HEK293 (cell line): ENCODE measurements around the gene TMOD1.

ENCODE experiments used
- CTCF ChIA-PET: fragments of 350-600 bp; formaldehyde crosslinking; extraction: SDS; loops from one replicate; lab custom pipeline; 2021; ENCODE audit warnings: antibody characterized with exemption; lab: Yijun Ruan, JAX
- POLR2A ChIA-PET: fragments of 300-600 bp; formaldehyde crosslinking; extraction: SDS; loops from one replicate; lab custom pipeline; 2020; ENCODE audit warnings: antibody characterized with exemption, inconsistent platforms; lab: Yijun Ruan, JAX
- H3K27ac ChIP-seq: fragments of 200-500 bp; sonication (Bioruptor generic); 2 replicates; pipeline ENCODE4 v1.5.1; 2014; ENCODE audit warnings: low read depth, low read length, control low read depth, inconsistent platforms; ENCODE audit errors: extremely low read depth
- H3K36me3 ChIP-seq, 2 experiments: fragments of 200-500 bp in 1 of 2; sonication (Bioruptor generic) in 1 of 2; 1 replicate in 1 of 2; 2 replicates in 1 of 2; pipeline ENCODE4 v1.5.1; 2014 to 2017; ENCODE audit warnings: inconsistent platforms in 2 of 2, low read length in 2 of 2; ENCODE audit not compliant: control insufficient read depth in 2 of 2, insufficient read depth in 1 of 2
- H3K4me1 ChIP-seq: fragments of 200-500 bp; sonication (Bioruptor generic); 2 replicates; pipeline ENCODE4 v1.5.1; 2014; ENCODE audit warnings: mild to moderate bottlenecking, low read length, inconsistent platforms; ENCODE audit not compliant: control insufficient read depth, insufficient read depth
- H3K4me3 ChIP-seq: 2 replicates; pipeline ENCODE4 v1.5.1; 2011; ENCODE audit warnings: low read depth, mild to moderate bottlenecking, control low read depth, low read length, moderate library complexity
- H3K9me3 ChIP-seq: fragments of 200-500 bp; sonication (Bioruptor generic); 2 replicates; pipeline ENCODE4 v1.5.1; 2014; ENCODE audit warnings: low read depth, low read length, inconsistent platforms; ENCODE audit not compliant: control insufficient read depth, insufficient read depth
- KLF9 ChIP-seq: fragments of 450-650 bp; formaldehyde crosslinking; IDR thresholded peaks from 2 replicates; pipeline ENCODE4 v1.5.1; 2016; ENCODE audit warnings: missing biosample characterization, missing genetic modification characterization, low read depth
- MEIS1 ChIP-seq: sonication (generic); formaldehyde crosslinking; IDR thresholded peaks from 2 replicates; pipeline ENCODE4 v1.8.1; 2022; ENCODE audit warnings: missing genetic modification reagents, mild to moderate bottlenecking, borderline replicate concordance
- ZBTB21 ChIP-seq: fragments of 450-650 bp; formaldehyde crosslinking; IDR thresholded peaks from 2 replicates; pipeline ENCODE4 v1.5.1; 2017; ENCODE audit warnings: missing biosample characterization, missing genetic modification characterization
- ZNF10 ChIP-seq: fragments of 450-650 bp; formaldehyde crosslinking; IDR thresholded peaks from 2 replicates; pipeline ENCODE4 v1.5.1; 2017; ENCODE audit warnings: missing biosample characterization, missing genetic modification characterization
- ZNF292 ChIP-seq: fragments of 450-650 bp; formaldehyde crosslinking; IDR thresholded peaks from 2 replicates; pipeline ENCODE4 v1.5.1; 2016; ENCODE audit warnings: low read depth, missing biosample characterization, missing genetic modification characterization, borderline replicate concordance
- ZNF558 ChIP-seq: fragments of 450-650 bp; formaldehyde crosslinking; IDR thresholded peaks from 2 replicates; pipeline ENCODE4 v1.5.1; 2016; ENCODE audit warnings: missing biosample characterization, missing genetic modification characterization
- ZNF585B ChIP-seq: fragments of 450-650 bp; formaldehyde crosslinking; IDR thresholded peaks from 2 replicates; pipeline ENCODE4 v1.5.1; 2016; ENCODE audit warnings: missing biosample characterization, missing genetic modification characterization
- ZNF660 ChIP-seq: fragments of 450-650 bp; IDR thresholded peaks from 2 replicates; pipeline ENCODE4 v1.5.1; 2018; ENCODE audit warnings: missing biosample characterization, mild to moderate bottlenecking, missing genetic modification characterization
- TF ChIP-seq, protein P1 (sequence below): fragments of 450-650 bp; formaldehyde crosslinking; IDR thresholded peaks from 2 replicates; pipeline ENCODE4 v1.5.1; 2016; ENCODE audit warnings: missing biosample characterization, missing genetic modification characterization, borderline replicate concordance
- TF ChIP-seq, protein P2 (sequence below): fragments of 450-650 bp; IDR thresholded peaks from 2 replicates; pipeline ENCODE4 v1.5.1; 2018; ENCODE audit warnings: missing biosample characterization, missing genetic modification characterization

The TMOD1 gene

GRCh38 chr9:97531888-97532376, 30.5 kb downstream of the TMOD1 start:
- peaks cover 0 to 69% of the 10 kb centered on the region in 2 experiments; a peak in 1 of 3 replicates for H3K36me3 ChIP-seq
- no peaks in the 10 kb centered on the region for H3K9me3 ChIP-seq
- POLR2A ChIA-PET: no interaction called here
- H3K27ac ChIP-seq: no peak overlapping the region
- H3K4me1 ChIP-seq: no peaks in the 10 kb centered on the region
- H3K4me3 ChIP-seq: no peak overlapping the region
- CTCF ChIA-PET: no interaction called here
- TF ChIP-seq, protein P1, sequence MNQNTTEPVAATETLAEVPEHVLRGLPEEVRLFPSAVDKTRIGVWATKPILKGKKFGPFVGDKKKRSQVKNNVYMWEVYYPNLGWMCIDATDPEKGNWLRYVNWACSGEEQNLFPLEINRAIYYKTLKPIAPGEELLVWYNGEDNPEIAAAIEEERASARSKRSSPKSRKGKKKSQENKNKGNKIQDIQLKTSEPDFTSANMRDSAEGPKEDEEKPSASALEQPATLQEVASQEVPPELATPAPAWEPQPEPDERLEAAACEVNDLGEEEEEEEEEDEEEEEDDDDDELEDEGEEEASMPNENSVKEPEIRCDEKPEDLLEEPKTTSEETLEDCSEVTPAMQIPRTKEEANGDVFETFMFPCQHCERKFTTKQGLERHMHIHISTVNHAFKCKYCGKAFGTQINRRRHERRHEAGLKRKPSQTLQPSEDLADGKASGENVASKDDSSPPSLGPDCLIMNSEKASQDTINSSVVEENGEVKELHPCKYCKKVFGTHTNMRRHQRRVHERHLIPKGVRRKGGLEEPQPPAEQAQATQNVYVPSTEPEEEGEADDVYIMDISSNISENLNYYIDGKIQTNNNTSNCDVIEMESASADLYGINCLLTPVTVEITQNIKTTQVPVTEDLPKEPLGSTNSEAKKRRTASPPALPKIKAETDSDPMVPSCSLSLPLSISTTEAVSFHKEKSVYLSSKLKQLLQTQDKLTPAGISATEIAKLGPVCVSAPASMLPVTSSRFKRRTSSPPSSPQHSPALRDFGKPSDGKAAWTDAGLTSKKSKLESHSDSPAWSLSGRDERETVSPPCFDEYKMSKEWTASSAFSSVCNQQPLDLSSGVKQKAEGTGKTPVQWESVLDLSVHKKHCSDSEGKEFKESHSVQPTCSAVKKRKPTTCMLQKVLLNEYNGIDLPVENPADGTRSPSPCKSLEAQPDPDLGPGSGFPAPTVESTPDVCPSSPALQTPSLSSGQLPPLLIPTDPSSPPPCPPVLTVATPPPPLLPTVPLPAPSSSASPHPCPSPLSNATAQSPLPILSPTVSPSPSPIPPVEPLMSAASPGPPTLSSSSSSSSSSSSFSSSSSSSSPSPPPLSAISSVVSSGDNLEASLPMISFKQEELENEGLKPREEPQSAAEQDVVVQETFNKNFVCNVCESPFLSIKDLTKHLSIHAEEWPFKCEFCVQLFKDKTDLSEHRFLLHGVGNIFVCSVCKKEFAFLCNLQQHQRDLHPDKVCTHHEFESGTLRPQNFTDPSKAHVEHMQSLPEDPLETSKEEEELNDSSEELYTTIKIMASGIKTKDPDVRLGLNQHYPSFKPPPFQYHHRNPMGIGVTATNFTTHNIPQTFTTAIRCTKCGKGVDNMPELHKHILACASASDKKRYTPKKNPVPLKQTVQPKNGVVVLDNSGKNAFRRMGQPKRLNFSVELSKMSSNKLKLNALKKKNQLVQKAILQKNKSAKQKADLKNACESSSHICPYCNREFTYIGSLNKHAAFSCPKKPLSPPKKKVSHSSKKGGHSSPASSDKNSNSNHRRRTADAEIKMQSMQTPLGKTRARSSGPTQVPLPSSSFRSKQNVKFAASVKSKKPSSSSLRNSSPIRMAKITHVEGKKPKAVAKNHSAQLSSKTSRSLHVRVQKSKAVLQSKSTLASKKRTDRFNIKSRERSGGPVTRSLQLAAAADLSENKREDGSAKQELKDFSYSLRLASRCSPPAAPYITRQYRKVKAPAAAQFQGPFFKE (tag by site-specific recombination): no peak
- no peak for TF ChIP-seq ZBTB21 (tag by site-specific recombination)
- TF ChIP-seq KLF9 (tag by site-specific recombination): no peak
- no peak for TF ChIP-seq ZNF292 (tag by site-specific recombination)
- TF ChIP-seq, protein P2, sequence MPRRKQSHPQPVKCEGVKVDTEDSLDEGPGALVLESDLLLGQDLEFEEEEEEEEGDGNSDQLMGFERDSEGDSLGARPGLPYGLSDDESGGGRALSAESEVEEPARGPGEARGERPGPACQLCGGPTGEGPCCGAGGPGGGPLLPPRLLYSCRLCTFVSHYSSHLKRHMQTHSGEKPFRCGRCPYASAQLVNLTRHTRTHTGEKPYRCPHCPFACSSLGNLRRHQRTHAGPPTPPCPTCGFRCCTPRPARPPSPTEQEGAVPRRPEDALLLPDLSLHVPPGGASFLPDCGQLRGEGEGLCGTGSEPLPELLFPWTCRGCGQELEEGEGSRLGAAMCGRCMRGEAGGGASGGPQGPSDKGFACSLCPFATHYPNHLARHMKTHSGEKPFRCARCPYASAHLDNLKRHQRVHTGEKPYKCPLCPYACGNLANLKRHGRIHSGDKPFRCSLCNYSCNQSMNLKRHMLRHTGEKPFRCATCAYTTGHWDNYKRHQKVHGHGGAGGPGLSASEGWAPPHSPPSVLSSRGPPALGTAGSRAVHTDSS (tag by site-specific recombination): no peak

DNA sequence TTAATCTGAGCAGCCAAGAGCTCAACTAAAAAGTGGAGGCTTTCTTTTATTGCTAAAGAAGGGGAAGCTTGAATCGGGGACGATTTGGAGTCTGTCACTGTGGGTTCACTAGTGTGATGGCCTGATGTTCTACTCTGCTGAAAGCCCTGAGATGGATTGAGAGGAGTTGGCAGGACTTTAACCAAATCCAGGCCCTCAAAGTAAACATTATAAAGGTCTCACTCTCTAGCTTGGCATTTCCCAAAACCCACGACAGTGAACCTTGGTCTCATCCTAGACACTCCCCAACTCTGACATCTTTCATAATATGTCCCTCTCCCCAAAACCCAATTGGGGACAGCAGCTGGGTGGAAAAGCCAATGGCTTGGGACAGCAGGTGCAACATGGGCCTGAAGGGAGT, 32.7 kb downstream of the TMOD1 start:
- POLR2A ChIA-PET: no interaction called here
- H3K36me3 ChIP-seq: peaks cover 0 to 54% of the 10 kb centered on the region in 2 experiments; a peak in 1 of 3 replicates
- H3K27ac ChIP-seq: no peak overlapping the region
- CTCF ChIA-PET: interaction anchor here (0.6 to 1.1 kb wide), 2 partner anchors 65 to 148 kb away, joined by 3 read pairs; no protein-coding TSS in a partner anchor
- H3K4me3 ChIP-seq: no peak overlapping the region
- TF ChIP-seq ZNF660 (tag by site-specific recombination) (no peak), MEIS1 (CRISPR knock-in tag) (no peak), ZNF585B (tag by site-specific recombination) (no peak), ZNF558 (tag by site-specific recombination) (no peak)
- TF ChIP-seq, all 188 proteins: peak for 0
- Histone ChIP-seq H3K4me1 (no peaks in the 10 kb centered on the region), H3K9me3 (no peaks in the 10 kb centered on the region)

DNA sequence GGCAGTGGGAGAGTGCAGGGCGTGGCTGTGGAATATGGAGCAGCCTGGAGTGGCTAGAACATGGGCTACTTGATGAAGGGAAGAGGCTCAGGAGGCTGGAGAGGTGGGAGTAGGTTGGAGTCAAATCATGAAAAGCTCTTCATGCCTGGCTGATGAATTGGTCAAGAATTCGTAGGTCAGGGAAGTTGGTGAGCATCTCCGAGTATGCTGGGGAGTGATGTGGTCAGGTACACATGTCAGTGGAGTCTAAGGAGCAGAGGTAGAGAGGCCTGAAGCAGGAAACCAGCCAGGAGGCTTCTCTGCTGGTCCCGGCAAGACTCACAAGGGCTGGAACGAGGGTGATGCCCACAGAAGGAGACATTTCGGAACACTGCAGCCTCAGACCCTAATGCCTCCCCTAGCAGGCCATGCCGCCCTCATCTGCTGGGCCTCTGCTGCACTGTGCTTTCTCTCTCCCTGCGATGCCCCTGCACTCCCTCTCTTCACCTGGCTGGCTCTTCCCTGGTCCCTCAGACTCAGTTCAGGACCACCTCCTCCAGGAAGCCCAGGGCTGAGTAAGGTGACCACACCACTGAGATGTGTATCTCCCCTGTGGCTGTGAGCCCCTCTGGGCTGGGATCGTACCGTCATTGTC, 33.6 kb downstream of the TMOD1 start:
- no peak for TF ChIP-seq ZNF10 (tag by site-specific recombination)
- Histone ChIP-seq H3K4me3 (no peak overlapping the region), H3K4me1 (no peaks in the 10 kb centered on the region), H3K36me3 (peaks cover 0 to 51% of the 10 kb centered on the region in 2 experiments; a peak in 1 of 3 replicates), H3K9me3 (no peaks in the 10 kb centered on the region), H3K27ac (no peak overlapping the region)
- POLR2A ChIA-PET: no interaction called here
- CTCF ChIA-PET: interaction anchor here (0.7 kb wide), 1 partner anchor 132 kb away, joined by 3 read pairs; no protein-coding TSS in a partner anchor
